ENCODE measurements around the gene RALGAPB.

Gene RALGAPB

GRCh38 chr20:38434770-38435554 is 37.7 kb upstream of the RALGAPB start, which contains the start of gene SNHG17 (continued):
- TF ChIP-seq ZFP37 (tag by site-specific recombination; IDR thresholded peaks at IDR 0.05) (peak; percentile 98), ZNF311 (tag by site-specific recombination; IDR thresholded peaks at IDR 0.05; ENCODE audit: borderline replicate concordance) (no peak), ZNF274 (IDR thresholded peaks at IDR 0.05; ENCODE audit: low read length) (no peak), ZNF274 (tag by site-specific recombination; IDR thresholded peaks at IDR 0.05; ENCODE audit: borderline replicate concordance) (no peak), ZNF169 (tag by site-specific recombination; IDR thresholded peaks at IDR 0.05) (no peak), ZNF677 (tag by site-specific recombination; IDR thresholded peaks at IDR 0.05) (no peak), BCL6B (tag by site-specific recombination; IDR thresholded peaks at IDR 0.05) (no peak), MZF1 (tag by site-specific recombination; IDR thresholded peaks at IDR 0.05; ENCODE audit: borderline replicate concordance) (no peak), HOXA7 (CRISPR knock-in tag; IDR thresholded peaks at IDR 0.05; ENCODE audit: borderline replicate concordance) (no peak), ZBTB21 (tag by site-specific recombination; IDR thresholded peaks at IDR 0.05) (peak; percentile 73), ZNF791 (tag by site-specific recombination; IDR thresholded peaks at IDR 0.05) (no peak), ZNF585B (tag by site-specific recombination; IDR thresholded peaks at IDR 0.05) (no peak), ZNF488 (tag by site-specific recombination; IDR thresholded peaks at IDR 0.05) (no peak), ZBTB48 (tag by site-specific recombination; IDR thresholded peaks at IDR 0.05) (peak; percentile 71), ZNF433 (tag by site-specific recombination; IDR thresholded peaks at IDR 0.05; ENCODE audit: low read depth) (no peak), ZSCAN16 (tag by site-specific recombination; IDR thresholded peaks at IDR 0.05) (no peak), ZNF830 (tag by site-specific recombination; IDR thresholded peaks at IDR 0.05; ENCODE audit: low read depth) (no peak), ZNF518A (tag by site-specific recombination; conservative IDR thresholded peaks at IDR 0.05; ENCODE audit: low read depth) (peak; percentile 88), ZNF76 (tag by site-specific recombination; IDR thresholded peaks at IDR 0.05; ENCODE audit: borderline replicate concordance, low read depth) (peak; percentile 86), ZNF175 (tag by site-specific recombination; IDR thresholded peaks at IDR 0.05) (no peak), ZNF843 (tag by site-specific recombination; IDR thresholded peaks at IDR 0.05) (peak; percentile 70), ZSCAN5A (tag by site-specific recombination; IDR thresholded peaks at IDR 0.05) (peak; percentile 97), PRDM2 (tag by site-specific recombination; IDR thresholded peaks at IDR 0.05; ENCODE audit: borderline replicate concordance) (no peak; the same call in 1 of the 2 replicates), KLF8 (tag by site-specific recombination; IDR thresholded peaks at IDR 0.05) (peak; percentile 93)

All from HEK293 (cell line).